Measurements from ENCODE around the gene FGF22.
"Not testable (repeated sequence)": the region's sequence is repeated elsewhere in the genome, so short reads cannot be mapped to it uniquely, and the experiment has no call there.

FGF22 gene

DNA sequence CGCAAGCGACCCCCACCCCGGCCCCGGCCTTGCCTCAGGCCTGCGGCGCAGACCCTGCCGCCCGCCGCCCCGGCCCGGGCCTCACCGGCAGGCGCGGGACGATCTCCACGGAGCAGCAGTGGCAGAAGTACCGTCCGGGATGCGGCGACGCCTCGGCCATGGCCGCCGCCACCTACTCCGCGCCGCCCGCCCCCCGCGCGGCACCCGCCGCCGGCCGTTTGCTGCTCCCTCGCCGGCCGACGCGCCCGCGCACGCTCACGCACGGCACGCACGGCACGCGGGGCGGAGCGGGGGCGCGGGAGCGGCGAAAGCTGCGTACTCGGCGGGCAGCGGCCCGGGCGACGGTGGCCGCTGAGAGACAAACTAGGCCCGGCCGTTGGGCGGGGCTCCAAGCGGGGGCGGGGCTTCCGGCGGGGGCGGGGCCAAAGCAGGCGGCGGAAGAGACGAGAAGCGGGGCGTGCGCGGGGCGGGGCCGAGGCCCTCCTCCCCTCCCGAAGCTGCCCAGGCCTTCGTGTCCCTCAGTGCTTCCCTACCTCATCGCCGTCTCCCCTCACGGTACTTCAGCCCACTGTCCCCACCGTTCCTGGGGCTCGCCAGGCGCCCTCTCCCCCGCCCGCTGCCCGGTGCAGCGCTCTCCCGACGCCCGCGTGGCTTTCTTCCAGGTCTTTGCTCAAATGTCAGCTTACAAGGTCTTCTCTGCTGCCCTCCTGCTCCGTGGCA is 23.4 kb downstream of the FGF22 start, which contains the start of gene RNF126:
TSS of gene RNF126 (minus strand) at position 253 of the 720 bp plus-strand sequence. CDS start at position 160, 93 bp downstream.
- peak within 1 kb of the TSS; percentile 97 for H3K4me3 ChIP-seq (ENCODE audit: low read depth, low read length)
- TF ChIP-seq, protein P1, sequence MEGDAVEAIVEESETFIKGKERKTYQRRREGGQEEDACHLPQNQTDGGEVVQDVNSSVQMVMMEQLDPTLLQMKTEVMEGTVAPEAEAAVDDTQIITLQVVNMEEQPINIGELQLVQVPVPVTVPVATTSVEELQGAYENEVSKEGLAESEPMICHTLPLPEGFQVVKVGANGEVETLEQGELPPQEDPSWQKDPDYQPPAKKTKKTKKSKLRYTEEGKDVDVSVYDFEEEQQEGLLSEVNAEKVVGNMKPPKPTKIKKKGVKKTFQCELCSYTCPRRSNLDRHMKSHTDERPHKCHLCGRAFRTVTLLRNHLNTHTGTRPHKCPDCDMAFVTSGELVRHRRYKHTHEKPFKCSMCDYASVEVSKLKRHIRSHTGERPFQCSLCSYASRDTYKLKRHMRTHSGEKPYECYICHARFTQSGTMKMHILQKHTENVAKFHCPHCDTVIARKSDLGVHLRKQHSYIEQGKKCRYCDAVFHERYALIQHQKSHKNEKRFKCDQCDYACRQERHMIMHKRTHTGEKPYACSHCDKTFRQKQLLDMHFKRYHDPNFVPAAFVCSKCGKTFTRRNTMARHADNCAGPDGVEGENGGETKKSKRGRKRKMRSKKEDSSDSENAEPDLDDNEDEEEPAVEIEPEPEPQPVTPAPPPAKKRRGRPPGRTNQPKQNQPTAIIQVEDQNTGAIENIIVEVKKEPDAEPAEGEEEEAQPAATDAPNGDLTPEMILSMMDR (IDR thresholded peaks at IDR 0.05; ENCODE audit: borderline replicate concordance, insufficient read depth, low read depth, low read length) = no peak

DNA sequence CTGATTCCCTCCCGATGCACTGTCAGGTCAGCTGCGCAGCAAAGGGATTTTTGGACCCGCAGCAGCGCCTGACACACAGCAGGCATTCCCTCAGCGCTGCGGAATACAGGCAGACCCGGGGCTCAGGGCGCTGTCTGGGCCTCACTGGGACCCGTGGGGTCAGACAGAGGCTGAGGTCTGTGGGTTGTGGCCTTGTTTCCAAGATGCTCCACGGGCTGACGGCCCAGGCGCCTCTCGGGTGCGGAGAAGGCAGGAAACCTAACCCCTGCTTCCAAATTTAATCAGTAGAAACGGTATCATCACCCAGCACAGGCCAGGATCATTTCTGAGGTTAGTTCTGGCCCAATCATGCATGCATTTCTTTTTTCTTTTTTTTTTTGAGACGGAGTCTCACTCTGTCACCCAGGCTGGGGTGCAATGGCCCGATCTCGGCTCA is 24.0 kb downstream of the FGF22 start:
- peak overlapping the region; percentile 69 for H3K4me3 ChIP-seq (ENCODE audit: low read depth, low read length)
- TF ChIP-seq, protein P1 (IDR thresholded peaks at IDR 0.05; ENCODE audit: borderline replicate concordance, insufficient read depth, low read depth, low read length) = no peak

DNA sequence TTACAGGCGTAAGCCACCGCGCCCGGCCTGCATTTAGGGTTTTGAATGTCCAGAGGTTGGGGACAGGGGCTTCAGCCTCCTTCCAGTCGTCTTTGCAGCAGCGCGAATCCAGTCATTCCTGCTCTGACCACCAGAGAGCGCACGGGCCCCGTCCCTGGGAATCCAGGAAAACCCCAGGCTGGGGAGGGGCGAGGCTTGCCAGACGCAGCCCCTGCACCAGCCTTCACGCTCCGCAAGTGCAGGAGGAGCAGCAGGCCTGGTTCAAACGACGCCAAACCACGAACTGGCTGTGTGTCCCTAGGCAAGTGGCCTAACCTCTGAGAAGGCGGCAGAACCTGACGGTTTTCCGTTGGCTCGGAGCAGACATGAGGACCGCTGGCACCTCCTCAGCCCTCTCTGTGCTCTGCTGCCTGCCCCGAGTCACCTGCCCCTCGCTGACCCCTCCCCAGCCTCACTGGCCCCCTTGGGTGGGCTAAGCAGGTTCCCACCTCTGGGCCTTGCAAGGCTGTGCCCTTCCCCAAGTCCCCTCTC is 25.3 kb downstream of the FGF22 start:
- H3K4me3 ChIP-seq (ENCODE audit: low read depth, low read length) = no peak overlapping the region
- TF ChIP-seq, protein P1 (IDR thresholded peaks at IDR 0.05; ENCODE audit: borderline replicate concordance, insufficient read depth, low read depth, low read length) = peak; percentile 92

DNA sequence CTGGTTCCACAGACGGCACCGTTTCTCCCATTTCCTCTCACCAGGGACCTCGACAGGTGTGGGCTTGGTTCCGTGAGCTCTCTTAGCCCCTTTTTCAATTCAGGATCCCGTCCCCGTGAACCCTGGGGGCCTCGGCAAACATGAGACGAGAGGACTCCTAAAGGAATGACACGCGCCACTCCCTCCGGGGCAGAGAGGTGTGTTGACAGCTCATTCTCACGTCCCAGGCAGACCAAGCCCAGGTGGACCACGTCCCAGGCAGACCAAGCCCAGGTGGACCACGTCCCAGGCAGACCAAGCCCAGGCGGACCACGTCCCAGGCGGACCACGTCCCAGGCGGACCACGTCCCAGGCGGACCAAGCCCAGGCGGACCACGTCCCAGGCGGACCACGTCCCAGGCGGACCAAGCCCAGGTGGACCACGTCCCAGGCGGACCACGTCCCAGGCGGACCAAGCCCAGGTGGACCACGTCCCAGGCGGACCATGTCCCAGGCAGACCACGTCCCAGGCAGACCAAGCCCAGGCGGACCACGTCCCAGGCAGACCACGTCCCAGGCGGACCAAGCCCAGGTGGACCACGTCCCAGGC is 27.4 kb downstream of the FGF22 start:
- not testable (repeated sequence) for H3K4me3 ChIP-seq (ENCODE audit: low read depth, low read length)

DNA sequence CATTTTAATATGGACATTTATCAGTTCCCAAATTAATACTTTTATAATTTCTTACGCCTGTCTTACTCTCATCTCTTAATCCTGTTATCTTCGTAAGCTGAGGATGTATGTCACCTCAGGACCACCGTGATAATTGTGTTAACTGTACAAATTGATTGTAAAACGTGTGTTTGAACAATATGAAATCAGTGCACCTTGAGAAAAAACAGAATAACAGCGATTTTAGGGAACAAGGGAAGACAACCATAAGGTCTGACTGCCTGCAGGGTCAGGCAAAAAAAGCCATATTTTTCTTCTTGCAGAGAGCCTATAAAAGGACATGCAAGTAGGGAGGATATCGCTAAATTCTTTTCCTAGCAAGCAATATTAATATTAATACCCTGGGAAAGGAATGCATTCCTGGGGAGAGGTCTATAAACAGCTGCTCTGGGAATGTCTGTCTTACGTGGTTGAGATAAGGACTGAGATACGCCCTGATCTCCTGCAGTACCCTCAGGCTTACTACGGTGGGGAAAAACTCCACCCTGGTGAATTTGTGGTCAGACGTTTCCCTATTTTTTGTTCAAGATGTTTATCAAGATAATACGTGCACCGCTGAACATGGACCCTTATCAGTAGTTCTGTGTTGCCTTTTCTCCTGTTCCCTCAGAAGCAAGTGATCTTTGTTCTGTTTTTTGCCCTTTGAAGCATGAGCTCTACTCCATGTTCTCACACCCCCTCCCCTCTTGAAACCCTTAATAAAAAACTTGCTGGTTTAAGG is 29.2 kb downstream of the FGF22 start:
- H3K4me3 ChIP-seq (ENCODE audit: low read depth, low read length) = not testable (repeated sequence)

DNA sequence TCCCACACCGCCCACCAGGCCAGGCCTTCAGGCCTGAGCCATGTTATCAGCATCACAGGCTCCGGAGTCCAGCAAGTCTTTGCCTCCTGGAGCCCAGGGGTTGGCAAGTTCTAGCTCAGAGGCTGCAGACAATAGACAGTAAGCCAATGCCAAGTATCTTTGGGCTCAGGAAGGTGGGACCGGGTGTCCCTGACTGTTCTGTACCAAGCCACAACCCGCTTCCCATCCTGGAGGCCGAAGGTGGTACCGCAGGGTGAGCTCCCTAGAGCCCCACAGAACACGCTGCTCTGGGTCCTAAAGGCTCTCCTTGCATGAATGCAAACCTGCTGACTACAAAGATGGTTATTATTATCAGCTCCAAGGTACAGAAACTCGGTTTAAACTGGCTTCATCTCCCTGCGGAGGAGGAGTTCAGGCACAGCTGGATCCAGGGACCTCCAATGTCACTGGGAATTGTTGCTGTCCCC is 31.0 kb downstream of the FGF22 start:
- no peak overlapping the region for H3K4me3 ChIP-seq (ENCODE audit: low read depth, low read length)

DNA sequence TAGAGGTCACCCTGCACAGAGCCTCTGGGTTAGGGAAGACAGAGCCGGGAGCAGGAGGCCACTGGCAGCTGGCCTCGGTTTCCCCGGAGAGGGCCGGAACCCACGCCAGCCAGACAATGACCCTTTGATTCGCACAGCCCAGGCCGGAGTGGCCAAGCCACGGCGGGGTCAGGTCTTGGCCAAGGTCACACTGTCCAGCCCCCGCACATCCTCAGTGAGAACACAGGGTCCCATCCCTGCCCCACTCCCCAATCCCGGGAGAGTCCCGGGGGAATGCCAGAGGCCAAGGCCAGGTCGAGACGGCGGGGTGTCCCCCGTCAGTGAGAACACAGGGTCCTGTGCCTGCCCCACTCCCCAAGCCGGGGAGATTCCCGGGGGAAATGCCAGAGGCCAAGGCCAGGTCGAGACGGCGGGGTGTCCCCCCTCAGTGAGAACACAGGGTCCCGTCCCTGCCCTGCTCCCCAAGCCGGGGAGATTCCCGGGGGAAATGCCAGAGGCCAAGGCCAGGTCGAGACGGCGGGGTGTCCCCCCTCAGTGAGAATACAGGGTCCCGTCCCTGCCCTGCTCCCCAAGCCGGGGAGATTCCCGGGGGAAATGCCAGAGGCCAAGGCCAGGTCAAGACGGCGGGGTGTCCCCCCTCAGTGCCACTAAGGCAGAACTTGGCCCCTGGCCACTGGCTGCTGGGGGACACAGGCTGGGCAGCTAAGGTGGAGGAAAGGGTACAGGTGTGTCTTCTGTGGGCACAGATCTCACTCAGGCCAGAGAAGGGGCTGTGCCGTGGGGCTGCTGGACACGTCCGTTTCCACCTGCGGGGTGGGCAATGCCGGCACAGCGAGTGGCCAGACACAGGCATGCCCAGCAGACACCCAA is 34.8 kb downstream of the FGF22 start:
- no peak overlapping the region for H3K4me3 ChIP-seq (ENCODE audit: low read depth, low read length)
- TF ChIP-seq, protein P1 (IDR thresholded peaks at IDR 0.05; ENCODE audit: borderline replicate concordance, insufficient read depth, low read depth, low read length) = no peak

More for the DNA sequence above, 31.0 kb downstream of the FGF22 start:
- TF ChIP-seq, protein P1 (IDR thresholded peaks at IDR 0.05; ENCODE audit: borderline replicate concordance, insufficient read depth, low read depth, low read length) = peak; percentile 35; the same call in 1 of the 2 replicates
